HG03280 (cell line): ENCODE data around the gene VMAC.
"Not testable (repeated sequence)": the region's sequence is repeated elsewhere in the genome, so short reads cannot be mapped to it uniquely, and the experiment has no call there.

Experiments
- ATAC-seq: cut with Tn5 transposase; IDR thresholded peaks from one replicate; pipeline ENCODE4 v1.9.1; 2021; ENCODE audit warnings: mild to moderate bottlenecking, moderate library complexity; ENCODE audit not compliant: unreplicated experiment

The VMAC gene

GRCh38 chr19:5883157-5883873, 21.4 kb upstream of the VMAC start:
- ATAC-seq = not testable (repeated sequence)

GRCh38 chr19:5884065-5884811, 20.4 kb upstream of the VMAC start:
- not testable (repeated sequence) for ATAC-seq

GRCh38 chr19:5889288-5889971, 15.2 kb upstream of the VMAC start:
- ATAC-seq = no peak

DNA sequence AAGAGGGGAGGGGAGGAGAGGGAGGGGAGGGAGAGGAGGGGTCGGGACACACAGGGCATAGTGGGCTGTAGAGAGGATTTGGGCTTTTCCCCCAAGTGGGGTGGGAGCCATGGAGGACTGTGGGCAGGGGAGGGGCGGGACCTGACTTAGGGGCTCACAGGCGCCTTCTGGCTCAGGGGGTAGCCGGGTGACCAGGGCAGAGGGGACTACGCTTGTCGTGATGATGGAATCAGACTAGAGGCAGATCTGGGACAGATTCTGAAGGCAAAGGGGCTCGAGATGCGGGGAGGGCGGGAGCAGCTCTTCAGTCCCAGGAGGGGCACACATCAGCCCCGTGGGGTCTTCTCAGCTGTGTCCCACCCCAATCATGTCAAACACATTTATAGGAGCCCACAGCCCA, 14.6 kb upstream of the VMAC start:
- ATAC-seq = no peak

DNA sequence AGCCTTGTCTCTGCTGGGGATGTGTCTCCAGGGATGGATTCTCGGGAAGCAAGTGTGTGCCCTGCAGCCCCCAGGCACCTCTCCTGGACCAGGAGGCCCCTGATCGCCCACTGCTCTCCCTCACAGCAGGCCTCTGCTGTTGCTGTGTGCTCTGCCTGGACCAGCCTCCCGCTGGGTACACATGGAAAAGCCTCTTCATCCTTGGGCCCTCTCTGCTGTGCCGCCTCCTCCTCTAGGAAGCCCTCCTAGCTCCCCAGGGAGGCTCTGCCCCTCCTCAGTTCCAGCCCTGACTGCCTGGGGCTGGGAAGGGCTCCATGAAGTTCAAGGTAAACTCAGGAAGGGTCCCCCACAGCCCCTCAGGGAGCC, 13.1 kb upstream of the VMAC start:
- no peak for ATAC-seq

DNA sequence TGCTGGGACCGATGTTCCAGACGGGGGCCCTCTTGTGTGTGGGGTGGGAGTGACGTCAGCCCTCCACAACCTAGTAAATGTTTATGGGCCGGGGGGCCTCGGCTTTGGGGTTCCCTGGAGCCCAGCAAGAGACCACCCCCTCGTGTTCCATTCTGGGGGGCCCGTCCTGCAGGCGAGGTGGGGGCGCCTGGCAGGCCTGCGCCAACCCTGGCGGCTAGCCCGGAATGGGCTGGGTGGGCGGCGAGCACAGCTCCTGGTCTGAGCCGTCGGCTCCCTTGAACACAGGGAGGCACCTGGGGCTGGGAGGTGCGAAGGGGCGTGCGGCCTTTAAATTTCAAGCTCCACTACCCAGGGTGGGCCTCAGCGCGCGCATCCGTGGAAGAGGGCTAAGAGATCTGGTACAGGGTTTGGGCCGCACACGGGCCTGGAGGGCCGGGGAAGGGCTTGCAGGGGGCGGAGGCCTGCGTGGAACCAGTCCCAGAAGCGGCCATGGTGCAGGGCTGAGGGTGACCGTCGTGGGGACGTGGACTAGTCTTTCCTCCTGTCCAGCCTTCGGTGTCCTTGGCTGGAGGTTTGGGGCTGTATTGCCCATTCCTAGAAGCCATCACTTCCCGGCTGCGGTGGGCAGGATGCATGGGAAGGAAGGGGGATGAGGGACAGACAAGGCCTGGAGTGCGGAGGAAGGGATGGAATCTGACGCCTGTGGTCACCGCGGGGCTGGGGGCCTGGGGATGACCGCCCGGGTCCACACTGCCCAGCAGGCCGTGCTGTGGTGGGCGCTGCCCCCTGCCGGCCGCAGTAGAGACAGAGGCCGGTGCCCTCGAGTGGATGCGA, 12.5 kb upstream of the VMAC start:
- ATAC-seq = no peak

DNA sequence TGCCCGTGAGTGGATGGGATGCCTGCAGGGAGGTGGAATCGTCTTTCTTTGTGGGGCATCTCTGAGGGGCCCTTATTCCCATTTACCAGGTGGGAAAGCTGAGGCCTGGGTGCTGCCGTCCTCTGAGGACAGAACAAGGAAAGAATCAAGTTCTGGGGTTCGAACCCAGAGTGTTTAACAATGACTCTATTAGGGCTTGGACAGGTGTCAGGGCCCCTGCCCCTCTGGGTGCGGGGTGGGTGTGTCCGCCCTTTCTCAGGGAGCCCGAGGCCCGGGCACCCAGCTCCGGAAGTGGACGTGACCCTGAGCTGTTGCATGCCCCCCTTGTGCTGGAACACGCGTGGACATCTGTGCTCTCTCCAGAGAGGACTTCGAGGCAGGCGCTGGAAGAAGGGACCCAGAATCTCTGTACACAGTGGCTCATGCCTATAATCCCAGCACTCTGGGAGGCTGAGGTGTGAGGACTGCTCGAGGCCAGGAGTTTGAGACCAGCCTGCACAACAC, 11.8 kb upstream of the VMAC start:
- ATAC-seq = no peak

- ATAC-seq = no peak
These were observed 11.3 kb upstream of the VMAC start for GRCh38 chr19:5893296-5893903.

GRCh38 chr19:5893907-5894703, 10.6 kb upstream of the VMAC start:
- ATAC-seq = no peak

DNA sequence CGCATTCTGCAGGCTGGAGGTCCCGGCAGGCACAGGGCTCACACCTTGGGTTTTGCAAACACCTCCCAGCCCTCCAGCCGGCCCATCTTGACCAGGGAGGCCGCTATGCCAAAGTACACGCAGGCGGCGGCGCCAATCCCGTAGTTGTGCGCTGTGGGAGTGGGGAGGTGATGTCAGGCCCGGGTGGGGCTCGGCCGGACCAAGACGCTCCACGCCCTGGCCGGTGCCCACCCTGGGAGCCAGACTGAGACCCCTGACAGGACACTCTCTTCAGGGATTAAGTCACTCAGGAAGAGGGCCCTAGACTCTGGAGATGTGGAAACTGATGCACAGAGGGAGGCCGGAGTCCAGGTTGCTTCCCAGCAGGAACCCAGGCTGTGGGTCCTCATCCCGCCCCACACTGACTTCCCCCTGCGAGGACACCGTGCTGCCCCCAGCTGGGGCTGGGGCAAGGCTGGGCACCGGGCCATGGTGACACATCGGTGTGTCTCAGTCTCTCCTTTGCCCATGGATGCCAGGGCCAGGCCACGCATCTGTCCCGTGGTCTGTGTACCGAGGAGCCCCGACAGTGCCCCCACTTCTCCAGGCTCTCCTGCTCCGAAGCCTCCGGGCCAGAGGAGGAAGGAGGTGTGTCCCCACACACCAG, 9.8 kb upstream of the VMAC start:
- ATAC-seq = no peak

GRCh38 chr19:5895409-5895808, 9.3 kb upstream of the VMAC start:
- ATAC-seq = no peak

GRCh38 chr19:5895890-5896289, 8.8 kb upstream of the VMAC start:
- ATAC-seq = no peak

DNA sequence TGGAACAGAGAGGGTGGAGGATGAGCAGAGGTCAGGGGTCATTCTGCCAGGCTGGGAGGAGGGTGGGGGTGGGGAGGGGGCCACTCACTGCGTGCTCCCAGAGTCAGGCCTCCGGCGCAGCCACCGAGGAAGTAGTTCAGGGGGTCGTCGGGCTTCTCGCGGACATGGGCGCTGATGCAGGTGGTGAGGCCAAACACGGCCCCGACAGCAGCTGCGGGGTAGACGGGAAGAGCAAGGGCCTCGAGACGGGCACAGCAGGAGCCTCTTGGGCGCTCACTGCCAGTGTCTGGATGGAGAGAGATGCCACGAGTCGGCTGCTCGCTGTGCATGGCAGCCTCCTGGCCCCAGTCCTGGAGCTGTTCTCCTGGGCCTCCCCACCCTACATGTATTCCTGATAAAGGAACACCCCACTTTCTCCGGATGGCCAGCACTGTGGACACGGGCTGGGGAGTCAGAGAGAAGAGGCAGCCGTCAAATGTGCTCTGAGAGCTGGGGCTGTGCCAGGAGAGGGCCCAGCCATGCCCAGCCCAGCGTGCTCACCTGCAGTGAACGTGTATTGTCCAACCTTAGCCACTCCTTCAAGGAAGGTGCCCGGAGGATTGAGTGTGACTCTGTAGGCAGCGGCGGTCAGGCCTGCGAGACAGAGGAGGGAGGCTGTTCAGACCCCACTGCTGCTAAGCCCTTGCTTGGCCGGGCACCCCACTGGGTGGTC, 8.2 kb upstream of the VMAC start:
- ATAC-seq = no peak

- no peak for ATAC-seq
These were observed 7.3 kb upstream of the VMAC start for GRCh38 chr19:5897189-5897969.

DNA sequence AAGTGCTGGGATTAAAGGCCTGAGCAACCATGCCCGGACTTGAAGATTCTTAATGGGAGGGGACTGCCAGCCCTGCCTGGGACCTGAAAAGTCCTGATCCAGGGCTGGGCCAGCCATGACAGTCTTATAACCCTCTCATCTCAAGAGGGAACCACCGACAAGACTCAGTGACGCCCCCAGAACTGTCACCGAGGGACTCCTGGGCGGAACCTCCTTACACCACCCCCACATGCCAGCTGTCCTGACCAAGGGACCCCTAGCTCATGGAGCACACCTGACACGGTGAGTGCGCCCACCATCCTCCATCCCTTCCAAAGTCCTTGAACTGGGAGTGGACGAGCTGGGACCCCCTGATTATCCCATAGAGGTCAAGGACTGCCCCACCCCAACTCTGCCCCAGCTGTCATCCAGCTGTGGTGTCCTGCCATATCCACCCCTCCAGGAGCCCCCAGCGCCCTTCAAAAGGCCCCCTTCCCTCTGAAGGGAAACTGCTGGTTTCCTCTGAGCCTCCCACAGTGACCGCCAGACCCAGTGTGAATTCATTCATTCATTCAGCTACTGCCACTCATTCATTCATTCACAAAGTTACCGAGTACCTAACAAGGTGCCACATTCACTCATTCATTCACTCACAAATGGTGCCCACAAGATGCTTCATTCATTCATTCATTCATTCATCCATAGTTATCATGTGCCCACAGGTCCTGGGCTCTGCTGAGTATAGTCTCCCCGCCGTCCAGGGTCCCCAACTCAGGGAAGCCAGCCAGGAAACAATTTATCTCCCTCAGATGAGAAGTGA, 4.7 kb upstream of the VMAC start:
- ATAC-seq = no peak

GRCh38 chr19:5900976-5901375, 3.7 kb upstream of the VMAC start:
- no peak for ATAC-seq

- no peak for ATAC-seq
These were observed 1.5 kb upstream of the VMAC start for GRCh38 chr19:5903056-5903623.
